GM12878 (cell line): ENCODE measurements around the gene NDOR1. TPM values are rescaled to one million over a fixed set of nuclear protein-coding genes. Genes with fewer than 3 reads are reported as not detected.

Experiments used
- ATAC-seq: fragments of 200-7000 bp; cut with Tn5 transposase; 3 replicates; pipeline ENCODE4 v1.9.1; 2020; ENCODE audit warnings: mild to moderate bottlenecking, moderate library complexity
- BruUV-seq: library from RNA; stranded (reverse); fragments of 400-500 nt; replicated peaks from 2 replicates; lab custom pipeline; 2021; lab: Mats Ljungman, UMichigan
- CTCF ChIA-PET: fragments of 300-600 bp; sonication (Branson Sonifier 250); formaldehyde crosslinking; extraction: SDS; loops from one replicate; lab custom pipeline; 2021; ENCODE audit warnings: inconsistent platforms; lab: Yijun Ruan, JAX
- POLR2A ChIA-PET: fragments of 350-600 bp; formaldehyde crosslinking; extraction: SDS; loops from one replicate; lab custom pipeline; 2021; ENCODE audit warnings: inconsistent platforms; lab: Charles Lee
- RAD21 ChIA-PET: fragments of 300-600 bp; sonication (Branson Sonifier 250); formaldehyde crosslinking; loops from one replicate; lab custom pipeline; 2023; ENCODE audit warnings: antibody characterized with exemption; ENCODE audit not compliant: unreplicated experiment; lab: Charles Lee
- SMC1A ChIA-PET: fragments of 300-600 bp; sonication (Branson Sonifier 250); formaldehyde crosslinking; loops from one replicate; lab custom pipeline; 2023; ENCODE audit not compliant: unreplicated experiment, uncharacterized antibody; lab: Charles Lee
- DNase-seq: peaks from one replicate; pipeline ENCODE4 v3.0.0-alpha.2; 2011; ENCODE audit warnings: low read depth, low spot score
- FAIRE-seq: peaks from 3 replicates; lab custom pipeline; 2011; peaks lifted over from hg19 to GRCh38; lab: Jason Lieb, UNC
- H2AFZ ChIP-seq: 2 replicates; pipeline ENCODE4 v1.6.0; 2011; ENCODE audit warnings: low read depth, low read length, control low read depth; ENCODE audit not compliant: control insufficient read depth
- H3K27ac ChIP-seq: 2 replicates; pipeline ENCODE4 v1.5.1; 2011; ENCODE audit warnings: control low read depth; ENCODE audit not compliant: control insufficient read depth, insufficient read depth
- H3K27me3 ChIP-seq, 2 experiments: replicated peaks in 1 of 2; 2 replicates each; pipeline versions ENCODE4 v1.6.0 to v1.6.1; 2011; ENCODE audit warnings: low read length in 1 of 2; ENCODE audit not compliant: control insufficient read depth in 2 of 2, insufficient read depth in 2 of 2
- H3K36me3 ChIP-seq, 2 experiments: 2 replicates each; pipeline ENCODE4 v1.5.1; 2011; ENCODE audit warnings: low read length in 1 of 2; ENCODE audit not compliant: control insufficient read depth in 2 of 2, insufficient read depth in 2 of 2
- H3K4me1 ChIP-seq: 2 replicates; pipeline ENCODE4 v1.6.1; 2011; ENCODE audit warnings: mild to moderate bottlenecking, low read length, moderate library complexity, mixed read lengths; ENCODE audit not compliant: control insufficient read depth, insufficient read depth
- H3K4me2 ChIP-seq: 2 replicates; pipeline ENCODE4 v1.6.0; 2011; ENCODE audit warnings: control low read depth; ENCODE audit not compliant: control insufficient read depth, insufficient read depth
- H3K4me3 ChIP-seq: fragments of 200-600 bp; sonication (generic); 2 replicates; pipeline ENCODE4 v1.5.1; 2016
- H3K79me2 ChIP-seq: 2 replicates; pipeline ENCODE4 v1.6.0; 2011; ENCODE audit warnings: low read length; ENCODE audit not compliant: control insufficient read depth, insufficient read depth
- H3K9ac ChIP-seq: 2 replicates; pipeline ENCODE4 v1.8.0; 2011; ENCODE audit warnings: low read length, control low read depth, mixed read lengths; ENCODE audit not compliant: control insufficient read depth, insufficient read depth
- H3K9me3 ChIP-seq: replicated peaks from 3 replicates; pipeline ENCODE4 v1.5.1; 2011; ENCODE audit warnings: mild to moderate bottlenecking, low read length; ENCODE audit not compliant: control insufficient read depth, insufficient read depth
- H4K20me1 ChIP-seq: 2 replicates; pipeline ENCODE4 v1.6.0; 2011; ENCODE audit not compliant: control insufficient read depth, insufficient read depth
- BCL11A ChIP-seq: IDR thresholded peaks from 2 replicates; pipeline ENCODE4 v1.6.1; 2011; ENCODE audit warnings: low read depth, low read length
- CBFB ChIP-seq: IDR thresholded peaks from 2 replicates; pipeline ENCODE4 v1.6.1; 2016; ENCODE audit warnings: antibody characterized with exemption, low read depth
- CREM ChIP-seq: IDR thresholded peaks from 2 replicates; pipeline ENCODE4 v1.6.1; 2014; ENCODE audit warnings: antibody characterized with exemption, low read depth
- EGR1 ChIP-seq, 2 experiments: IDR thresholded peaks; 1 replicate in 1 of 2; 2 replicates in 1 of 2; pipeline ENCODE4 v1.6.1; 2011 to 2012; ENCODE audit warnings: low read depth in 2 of 2, low read length in 2 of 2, borderline replicate concordance in 1 of 2, mild to moderate bottlenecking in 1 of 2, moderate library complexity in 1 of 2
- HDGF ChIP-seq: fragments of 450-650 bp; IDR thresholded peaks from 2 replicates; pipeline ENCODE4 v1.6.1; 2016; ENCODE audit warnings: antibody characterized with exemption
- IRF4 ChIP-seq: IDR thresholded peaks from 2 replicates; pipeline ENCODE4 v1.6.1; 2011; ENCODE audit warnings: low read depth, low read length
- MLLT1 ChIP-seq: fragments of 450-650 bp; IDR thresholded peaks from 2 replicates; pipeline ENCODE4 v1.6.1; 2016; ENCODE audit warnings: mild to moderate bottlenecking
- PKNOX1 ChIP-seq: fragments of 450-650 bp; IDR thresholded peaks from 2 replicates; pipeline ENCODE4 v1.6.1; 2016; ENCODE audit warnings: mild to moderate bottlenecking
- PRDM15 ChIP-seq: fragments of 450-650 bp; formaldehyde crosslinking; IDR thresholded peaks from 2 replicates; pipeline ENCODE4 v1.4.0; 2020; ENCODE audit warnings: mild to moderate bottlenecking, moderate library complexity
- RELB ChIP-seq: fragments of 450-650 bp; IDR thresholded peaks from 2 replicates; pipeline ENCODE4 v1.6.1; 2017; ENCODE audit warnings: low read depth, mild to moderate bottlenecking, moderate library complexity
- SIX5 ChIP-seq: IDR thresholded peaks from 2 replicates; pipeline ENCODE4 v1.6.1; 2011; ENCODE audit warnings: mild to moderate bottlenecking, low read depth, low read length, moderate library complexity; ENCODE audit not compliant: severe bottlenecking
- SMAD1 ChIP-seq: fragments of 450-650 bp; IDR thresholded peaks from 2 replicates; pipeline ENCODE4 v1.6.1; 2018; ENCODE audit warnings: mild to moderate bottlenecking, low read depth; ENCODE audit not compliant: partially characterized antibody
- SMC3 ChIP-seq: IDR thresholded peaks from 2 replicates; pipeline ENCODE4 v1.6.1; 2011; ENCODE audit warnings: low read length, improper control_type of control experiment, borderline replicate concordance
- STAT1 ChIP-seq: fragments of 450-650 bp; conservative IDR thresholded peaks from 2 replicates; pipeline ENCODE4 v1.6.1; 2014; ENCODE audit warnings: antibody characterized with exemption, mild to moderate bottlenecking
- TCF12 ChIP-seq: IDR thresholded peaks from 2 replicates; pipeline ENCODE4 v1.6.1; 2011; ENCODE audit warnings: low read depth, mild to moderate bottlenecking, low read length
- WGBS: methylation state at CpG from one replicate; pipeline ENCODE4 v1.1.6; 2016; ENCODE audit warnings: low lambda C conversion rate; ENCODE audit not compliant: insufficient replicate concordance, insufficient coverage; ENCODE audit errors: missing lambda C conversion rate; 5-methylcytosine and 5-hydroxymethylcytosine counted together
- in situ Hi-C: fragments of 300-500 bp; cut with MboI; formaldehyde crosslinking; loops from 9 replicates; pipeline ENCODE4 v1.14.3; 2018; ENCODE audit warnings: mixed read lengths
- intact Hi-C: fragments of 100-400 bp; cut with micrococcal nuclease; formaldehyde crosslinking; loops from one replicate; pipeline ENCODE4 v1.14.2; 2022; ENCODE audit not compliant: unreplicated experiment
- polyA plus RNA-seq, 11 experiments: library from polyadenylated mRNA; depleted of rRNA in 4 of 11; unstranded in 6 of 11; stranded (reverse) in 5 of 11; fragments of >200 nt; fragmentation: Nextera tagmentation in 4 of 11; fragmentation: Illumina TruSeq in 1 of 11; extraction: Ambion mirVana in 4 of 11; extraction: Trizol in 1 of 11; gene quantifications; 1 replicate in 1 of 11; 2 replicates in 10 of 11; pipeline versions ENCODE4 v1.2.1 to v1.2.3, GENCODE V29; 2011 to 2016; ENCODE audit warnings: inconsistent platforms in 2 of 11, missing spikeins in 2 of 11, low read depth in 1 of 11
- total RNA-seq, 4 experiments: library from RNA; depleted of rRNA in 3 of 4; stranded (reverse); fragments of >200 nt in 3 of 4; fragmentation: Illumina TruSeq in 1 of 4; extraction: Trizol in 1 of 4; gene quantifications; 2 replicates each; pipeline versions ENCODE4 v1.2.1 to v1.2.3, GENCODE V29; 2013 to 2021

NDOR1 gene
- total and polyA plus RNA-seq, 10 of the 15 experiments (the other 5 are each of a cell fraction or from before 2014, with no cell fraction given), result 0.04 to 32.9 (median 11.1) TPM

- in situ Hi-C loops, result no loop called here
- ChIA-PET SMC1A (interaction anchor here (1.0 to 2.5 kb wide), 6 partner anchors 10 to 240 kb away, joined by 4 to 13 read pairs (median 5); no protein-coding TSS in a partner anchor), POLR2A (interaction anchor here (0.5 to 4.6 kb wide), 8 partner anchors 19 to 102 kb away, joined by 3 to 22 read pairs (median 6); partner anchors contain the start of genes CYSRT1, LRRC26 and RNF208), RAD21 (interaction anchor here (0.8 to 3.6 kb wide), 12 partner anchors 8 to 161 kb away, joined by 3 to 23 read pairs (median 5); partner anchors contain the start of genes RNF208 and TPRN), CTCF (interaction anchor here (0.5 to 2.7 kb wide), 8 partner anchors 11 to 222 kb away, joined by 3 to 21 read pairs (median 8); partner anchors contain the start of genes CYSRT1, RNF208, RNF224 and TPRN)
- Histone ChIP-seq H4K20me1 (peaks cover 7% of the 10 kb centered on the region; the same call in 1 of the 2 replicates), H3K79me2 (peaks cover 35% of the 10 kb centered on the region), H3K9ac (peak overlapping the region; percentile 80), H3K36me3 (peaks cover 6 to 21% of the 10 kb centered on the region in 2 experiments), H3K4me3 (peak overlapping the region; percentile 99), H3K4me1 (peaks cover 22% of the 10 kb centered on the region), H3K9me3 (no peaks in the 10 kb centered on the region), H3K4me2 (peak overlapping the region; percentile 93), H3K27me3 (no peaks in the 10 kb centered on the region), H3K27ac (peak overlapping the region; percentile 77), H2AFZ (peak overlapping the region; percentile 87)
- DNase-seq, result no peak
- WGBS, result 6% methylated on average over 23 of the region's 31 CpGs
- FAIRE-seq, result no peak
- intact Hi-C loops, result loop anchor here (5.0 kb wide), 2 partner anchors 34 to 61 kb away; partner anchors contain the start of gene RNF208
- ATAC-seq, result peak; percentile 27
- TSS peak; percentile 88 for BruUV-seq
- TF ChIP-seq PRDM15, result no peak
- peak; percentile 47; the same call in 1 of the 2 replicates for TF ChIP-seq MLLT1
- TF ChIP-seq IRF4, result no peak
- no peak for TF ChIP-seq TCF12
- TF ChIP-seq EGR1 (IDR thresholded peaks at IDR 0.05; ENCODE audit: borderline replicate concordance in 1 of 2, low read depth in 2 of 2, low read length in 2 of 2), result no peak
- no peak for TF ChIP-seq SIX5
- TF ChIP-seq BCL11A, result no peak
- peak; percentile 69 for TF ChIP-seq PKNOX1
- no peak for TF ChIP-seq CBFB
- no peak for TF ChIP-seq SMAD1
- peak; percentile 48; the same call in 1 of the 2 replicates for TF ChIP-seq HDGF
- TF ChIP-seq CREM, result no peak
- TF ChIP-seq STAT1, result no peak
- no peak for TF ChIP-seq SMC3
- no peak for TF ChIP-seq RELB
- TF ChIP-seq, all 136 proteins: peak for 3
Measured at GRCh38 chr9:137188086-137188489, 17.4 kb upstream of the NDOR1 start.
